GM18502 (cell line): Measurements from ENCODE around the gene KRT7.

Experiments
- ATAC-seq: cut with Tn5 transposase; IDR thresholded peaks from one replicate; pipeline ENCODE4 v1.9.1; 2021; ENCODE audit warnings: mild to moderate bottlenecking; ENCODE audit not compliant: unreplicated experiment, poor library complexity

Gene KRT7

DNA sequence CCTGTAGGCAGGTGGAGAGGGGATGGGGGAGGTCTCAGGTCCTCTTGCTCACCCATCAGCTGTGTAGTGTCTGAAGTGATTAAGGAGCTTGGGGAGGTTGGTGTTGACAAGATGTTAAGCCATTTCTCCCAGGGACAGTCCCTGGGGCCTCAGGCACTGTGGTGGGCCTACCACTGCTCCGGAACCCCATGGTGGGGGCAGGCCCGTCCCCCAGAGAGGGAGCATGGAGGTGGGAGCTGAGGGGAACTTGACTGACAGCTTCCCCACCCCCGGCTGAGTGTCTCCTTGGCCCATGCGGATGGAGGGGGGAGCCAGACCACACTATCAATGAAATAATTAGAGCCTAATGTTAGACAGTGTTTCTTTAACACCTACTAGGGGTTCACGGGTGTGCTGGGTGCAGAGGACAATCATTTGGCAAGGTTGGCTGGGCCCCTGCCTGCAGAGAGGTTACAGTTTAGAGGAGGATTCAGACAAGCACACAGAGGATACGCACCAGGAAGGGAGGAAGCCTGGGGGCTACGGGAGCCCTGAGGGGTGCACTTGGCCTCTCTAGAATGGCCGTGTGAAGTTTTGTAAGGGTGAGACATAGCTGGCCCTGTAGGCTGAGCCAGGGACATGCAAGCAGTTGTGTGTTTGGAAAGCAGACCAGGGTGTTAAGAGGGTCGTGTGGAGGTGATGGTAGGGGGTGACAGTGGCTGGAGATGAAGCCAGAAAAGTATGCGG, 22.0 kb upstream of the KRT7 start:
- no peak for ATAC-seq

- no peak for ATAC-seq
Observed at GRCh38 chr12:52211716-52212585, 21.1 kb upstream of the KRT7 start.

DNA sequence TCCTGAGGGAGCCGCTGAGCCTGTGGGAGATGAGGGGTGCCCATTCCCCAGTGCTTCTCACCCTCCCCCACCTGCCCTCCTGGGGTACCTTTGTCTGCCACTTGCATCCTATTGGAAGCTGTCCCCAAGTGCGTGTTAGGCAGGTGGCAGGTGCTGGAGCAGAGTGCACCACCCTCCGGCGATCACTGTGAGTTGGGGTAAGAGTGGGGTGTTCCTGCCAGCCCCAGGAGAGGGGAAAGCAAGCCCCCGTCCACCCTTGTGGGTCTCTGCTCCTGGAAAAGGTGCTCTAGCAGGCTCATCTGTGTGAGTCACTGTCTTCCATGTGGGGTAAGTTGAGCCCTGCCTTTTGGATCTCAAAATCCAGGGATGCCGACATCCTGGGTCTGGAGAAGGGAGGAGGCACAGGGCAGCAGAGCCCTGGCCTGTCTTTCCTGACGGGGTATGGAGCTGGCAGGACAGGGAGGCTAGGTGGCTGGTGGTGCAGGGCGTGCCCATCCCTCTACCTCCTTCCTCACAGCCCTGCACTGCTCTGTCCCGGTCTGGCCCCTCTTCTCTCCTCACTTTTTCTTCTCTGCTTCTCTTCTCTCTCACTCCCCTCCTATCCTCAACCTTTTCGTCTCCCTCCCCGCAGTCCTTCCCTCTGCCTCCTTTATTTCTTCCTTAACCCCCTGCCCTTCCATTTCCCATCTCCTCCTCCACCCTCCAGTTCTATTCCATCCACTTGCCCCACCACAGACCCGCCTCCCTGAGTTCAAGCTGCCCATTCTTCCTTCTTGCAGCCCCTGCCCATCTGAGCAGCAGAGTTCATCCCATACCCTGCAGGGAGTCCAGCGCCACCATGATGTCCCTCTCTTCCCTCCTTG, 20.1 kb upstream of the KRT7 start:
- ATAC-seq, result no peak

DNA sequence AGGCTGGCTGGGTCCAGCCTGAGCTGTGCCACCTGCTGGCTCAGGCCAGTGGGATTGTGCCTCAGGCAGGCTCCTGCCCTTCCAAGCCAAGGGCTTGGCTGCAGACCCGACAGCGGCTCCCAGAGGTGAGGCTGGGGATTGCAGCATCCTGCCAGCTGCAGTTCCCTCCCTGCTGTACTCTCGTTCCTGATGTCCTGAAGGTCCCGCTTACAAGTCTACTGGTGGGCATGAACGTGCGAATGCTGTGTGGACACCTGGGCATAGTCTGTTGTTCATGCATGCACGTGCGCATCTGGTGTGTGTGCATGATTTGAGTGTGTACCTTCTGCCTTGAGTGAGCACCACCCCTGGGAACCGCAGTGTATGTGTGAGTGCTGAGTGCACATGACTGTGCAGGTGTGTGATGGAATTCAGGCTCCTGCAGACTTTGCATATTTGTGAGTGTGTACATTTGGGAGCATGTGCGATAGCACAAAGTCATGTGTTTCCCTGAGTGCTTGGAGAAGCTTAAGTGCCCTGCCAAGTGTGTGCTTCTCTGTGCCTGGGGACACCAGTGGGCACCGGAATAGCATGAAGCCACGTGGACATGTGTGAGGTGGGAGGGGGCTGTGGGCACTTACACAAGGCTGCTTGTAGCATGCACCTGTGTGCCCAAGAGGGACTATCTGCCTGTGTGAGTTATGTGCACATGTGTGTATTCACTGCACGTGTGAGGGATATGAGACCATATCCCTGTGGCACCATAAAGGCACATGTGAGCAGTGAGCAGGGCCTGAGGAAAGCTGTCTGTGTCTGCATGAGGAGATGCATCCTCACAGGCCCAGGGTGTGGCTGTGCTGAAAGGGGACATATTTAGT, 19.3 kb upstream of the KRT7 start:
- peak; percentile 63 for ATAC-seq

GRCh38 chr12:52214421-52214802, 18.6 kb upstream of the KRT7 start:
- no peak for ATAC-seq

GRCh38 chr12:52215587-52216031, 17.4 kb upstream of the KRT7 start:
- ATAC-seq, result no peak

DNA sequence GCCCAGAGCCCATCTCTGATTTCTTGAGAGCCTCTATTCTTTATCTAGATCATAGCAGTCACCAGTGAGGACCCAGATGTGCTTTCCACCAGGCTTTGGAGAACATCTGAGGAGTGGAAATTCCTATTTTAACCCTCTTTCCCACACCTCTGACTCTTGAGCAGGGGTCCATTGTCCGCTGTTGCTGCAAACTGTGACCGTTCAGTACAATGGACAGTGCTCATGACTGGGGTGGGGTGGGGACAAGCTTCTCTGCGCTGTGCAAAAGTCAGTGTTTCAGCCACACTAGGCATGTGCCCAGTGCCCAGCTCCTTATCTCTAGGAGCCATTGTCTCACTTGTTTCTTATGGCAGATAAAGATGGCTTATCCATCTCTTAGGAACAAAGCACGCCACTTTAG, 16.9 kb upstream of the KRT7 start:
- no peak for ATAC-seq

GRCh38 chr12:52216807-52217206, 16.2 kb upstream of the KRT7 start:
- no peak for ATAC-seq

DNA sequence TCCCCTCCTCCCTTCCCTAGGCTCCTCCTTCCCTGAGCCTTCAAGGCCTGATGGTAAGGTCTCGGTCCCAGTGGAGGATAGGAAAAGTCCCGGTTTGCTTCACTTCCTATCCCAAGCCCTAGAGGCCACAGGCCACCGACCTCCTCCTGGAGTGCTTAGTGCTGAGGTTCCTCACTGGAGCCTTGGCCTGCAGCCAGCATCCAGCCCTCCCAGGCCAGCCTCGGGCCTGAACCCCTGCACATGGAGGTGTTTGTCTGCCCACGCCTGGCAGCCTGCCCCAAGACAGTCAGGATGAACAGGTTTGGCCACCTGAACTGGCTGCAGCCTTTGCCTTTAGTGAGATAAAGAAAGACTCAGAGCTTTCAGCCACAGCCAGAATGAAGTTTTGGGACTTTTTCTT, 15.8 kb upstream of the KRT7 start:
- no peak for ATAC-seq

DNA sequence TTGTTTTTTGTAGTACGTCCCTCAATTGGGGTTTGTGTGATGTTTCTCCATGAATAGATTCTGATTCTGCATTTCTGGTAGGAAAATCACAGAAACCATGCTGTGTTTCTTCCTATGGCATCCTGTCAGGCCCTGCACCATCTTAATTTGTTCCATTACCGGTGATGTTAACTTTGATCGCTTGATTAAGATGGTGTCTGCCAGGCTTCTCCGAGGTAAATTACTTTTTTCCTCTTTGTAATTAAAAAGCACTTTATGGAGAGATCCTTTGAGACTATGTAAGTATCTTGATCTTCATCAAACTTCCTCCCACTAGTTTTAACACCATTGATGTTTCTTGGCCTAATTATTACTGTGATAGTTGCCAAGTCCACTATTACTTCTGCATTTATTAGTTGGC, 15.0 kb upstream of the KRT7 start:
- no peak for ATAC-seq

DNA sequence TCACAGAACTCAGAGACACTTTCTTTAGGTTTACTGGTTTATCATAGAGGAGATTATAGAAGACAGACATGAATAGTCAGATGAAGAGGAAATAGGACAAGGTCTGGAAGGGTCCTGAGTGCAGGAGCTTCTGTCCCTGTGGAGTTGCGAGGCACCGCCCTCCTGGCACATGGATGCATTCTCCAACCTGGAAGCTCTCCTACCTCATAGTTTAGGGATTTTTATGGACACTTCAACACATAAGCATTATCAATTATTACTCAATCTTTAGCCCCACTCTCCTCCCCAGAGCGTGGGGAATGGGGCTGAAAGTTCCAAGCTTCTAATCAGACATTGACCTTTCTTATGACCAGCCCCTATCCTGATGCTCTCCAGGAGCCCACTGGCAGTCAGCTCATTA, 12.6 kb upstream of the KRT7 start:
- no peak for ATAC-seq

DNA sequence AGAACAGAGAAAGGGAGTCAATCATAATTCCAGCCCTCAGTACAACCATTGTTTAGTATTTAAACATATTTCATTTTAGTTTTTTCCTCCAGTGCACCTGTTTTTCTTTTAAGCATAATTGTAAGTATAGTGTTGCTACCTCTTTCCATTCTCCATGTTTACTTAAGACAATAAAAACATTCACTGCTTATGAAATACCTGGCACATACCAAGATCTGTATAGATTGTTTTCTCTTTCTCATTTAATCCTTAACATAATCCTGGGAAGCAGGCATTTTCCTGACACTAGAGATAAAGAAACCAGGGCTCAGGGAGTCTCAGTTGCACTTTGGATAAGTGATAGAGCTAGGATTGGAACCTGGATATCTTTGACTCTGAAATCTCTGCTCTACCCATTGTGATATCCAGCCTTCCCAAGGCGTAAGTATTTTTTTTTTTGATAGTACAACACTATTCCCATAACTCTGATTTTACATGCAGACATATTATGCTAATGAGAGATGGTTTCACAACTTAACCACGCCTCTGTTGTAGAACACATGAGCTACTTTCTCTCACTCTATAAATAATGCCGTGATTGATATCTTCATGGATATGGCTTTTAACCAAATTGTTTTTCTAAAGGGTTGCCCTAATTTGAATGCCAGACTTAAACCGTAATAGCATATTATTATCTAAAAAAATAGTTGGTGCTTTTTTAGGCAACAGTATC, 11.8 kb upstream of the KRT7 start:
- no peak for ATAC-seq

DNA sequence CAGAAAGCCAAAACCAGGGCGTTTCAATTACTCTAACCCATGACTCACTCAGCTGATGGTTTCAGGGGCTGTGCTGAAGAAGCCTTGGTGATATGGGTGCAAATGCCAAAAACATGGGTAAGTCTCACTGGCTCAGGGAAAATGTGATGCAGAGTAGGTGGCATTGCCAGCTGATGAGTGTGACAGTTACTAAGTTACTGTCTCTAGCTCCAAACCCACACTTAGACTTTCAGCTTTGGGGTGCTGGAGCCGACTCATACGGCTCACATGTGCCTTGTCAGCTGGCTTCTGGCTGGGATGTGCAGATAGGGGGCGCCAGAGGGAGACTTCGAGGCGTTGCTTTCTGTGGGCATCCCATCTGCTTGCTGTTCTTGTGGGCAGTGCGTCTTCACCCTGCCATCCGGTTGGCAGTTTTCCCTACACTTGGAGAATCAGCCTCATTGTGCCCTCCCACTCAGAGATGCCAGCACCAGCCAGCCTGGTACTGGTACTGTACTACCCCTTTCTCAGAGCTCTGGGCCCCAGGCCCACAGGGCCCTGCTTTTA, 11.1 kb upstream of the KRT7 start:
- ATAC-seq, result no peak

GRCh38 chr12:52222692-52223091, 10.4 kb upstream of the KRT7 start:
- no peak for ATAC-seq

DNA sequence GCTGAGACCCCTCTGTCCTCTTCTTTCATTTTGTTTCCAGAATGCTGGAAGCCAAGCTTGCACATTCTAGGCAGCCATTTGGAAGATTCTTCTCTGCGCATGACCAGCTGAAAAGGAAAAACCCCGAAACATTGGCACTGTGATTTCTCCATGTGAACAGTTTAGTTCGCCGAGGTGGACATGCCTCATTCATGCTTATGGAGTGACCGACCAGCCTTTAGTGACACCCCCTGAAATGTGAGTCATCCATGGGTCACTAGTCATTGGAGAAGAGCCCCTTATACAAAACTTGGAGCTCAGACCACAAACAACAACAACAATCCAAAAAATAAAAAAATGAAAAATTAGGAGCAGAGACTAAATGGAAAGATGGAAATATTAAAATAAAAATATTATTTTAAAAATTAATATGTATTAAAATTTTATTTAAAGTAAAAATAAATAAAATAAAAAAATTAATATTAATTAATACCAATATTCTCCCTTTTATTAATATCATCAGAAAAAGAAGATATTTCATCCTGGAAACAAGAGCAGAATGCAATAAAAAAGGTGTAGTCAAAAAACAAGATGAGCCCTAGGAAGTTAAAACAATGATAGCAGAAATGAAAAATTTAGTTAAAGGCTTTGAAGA, 9.5 kb upstream of the KRT7 start:
- no peak for ATAC-seq

- ATAC-seq, result no peak
Observed at GRCh38 chr12:52224151-52224550, 8.9 kb upstream of the KRT7 start.

DNA sequence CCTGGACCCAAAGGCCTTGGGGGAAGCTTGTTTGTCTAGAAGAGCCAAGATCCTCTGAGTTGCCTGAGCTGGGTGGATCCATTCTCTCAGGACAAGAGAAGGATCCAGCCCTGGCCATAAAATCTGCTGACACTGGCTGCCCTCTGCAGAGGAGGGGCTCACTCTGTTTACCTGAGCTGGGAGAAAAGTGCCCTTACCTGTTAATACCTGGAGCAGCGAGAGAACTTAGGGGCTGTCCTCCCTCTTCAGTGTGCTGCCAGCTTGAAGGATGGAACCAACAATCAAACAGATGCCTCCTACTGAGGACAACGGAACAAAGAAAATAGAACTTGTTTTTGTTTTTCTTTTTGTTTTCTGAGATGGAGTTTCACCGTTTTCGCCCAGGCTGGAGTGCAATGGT, 7.3 kb upstream of the KRT7 start:
- no peak for ATAC-seq

GRCh38 chr12:52226446-52226845, 6.6 kb upstream of the KRT7 start:
- no peak for ATAC-seq
